Calu3 (cell line): ENCODE data around the gene PNKP. TPM values are rescaled to one million over a fixed set of nuclear protein-coding genes. Genes with fewer than 3 reads are reported as not detected.

Experiments used
- BruUV-seq: library from RNA; stranded (reverse); fragments of 400-500 nt; replicated peaks from 2 replicates; lab custom pipeline; 2021; lab: Mats Ljungman, UMichigan
- CTCF ChIA-PET: fragments of 300-600 bp; sonication (Branson Sonifier 250); formaldehyde crosslinking; loops from one replicate; lab custom pipeline; 2022; ENCODE audit warnings: antibody characterized with exemption; lab: Charles Lee
- DNase-seq: peaks from one replicate; pipeline ENCODE4 v3.0.0; 2022
- H3K27ac Mint-ChIP-seq: one replicate; pipeline ENCODE4 v1.8.0; 2022; ENCODE audit warnings: mixed read lengths; ENCODE audit not compliant: unreplicated experiment
- H3K27me3 Mint-ChIP-seq: one replicate; pipeline ENCODE4 v1.8.0; 2022; ENCODE audit warnings: mixed read lengths; ENCODE audit not compliant: unreplicated experiment
- H3K36me3 Mint-ChIP-seq: one replicate; pipeline ENCODE4 v1.8.0; 2022; ENCODE audit warnings: mild to moderate bottlenecking, moderate library complexity, mixed read lengths; ENCODE audit not compliant: insufficient read depth, unreplicated experiment
- H3K4me1 Mint-ChIP-seq: one replicate; pipeline ENCODE4 v1.8.0; 2022; ENCODE audit warnings: mild to moderate bottlenecking, low read depth, mixed read lengths; ENCODE audit not compliant: unreplicated experiment
- H3K4me3 Mint-ChIP-seq: one replicate; pipeline ENCODE4 v1.8.0; 2022; ENCODE audit warnings: mild to moderate bottlenecking, low read depth, moderate library complexity, mixed read lengths; ENCODE audit not compliant: unreplicated experiment
- H3K9me3 Mint-ChIP-seq: one replicate; pipeline ENCODE4 v1.8.0; 2022; ENCODE audit warnings: low read depth, mixed read lengths; ENCODE audit not compliant: unreplicated experiment
- CTCF ChIP-seq: fragments of 200-600 bp; IDR thresholded peaks from one replicate; pipeline ENCODE4 v1.8.0; 2022; ENCODE audit warnings: antibody characterized with exemption; ENCODE audit not compliant: unreplicated experiment
- intact Hi-C: fragments of 100-400 bp; cut with micrococcal nuclease; formaldehyde crosslinking; loops from one replicate; pipeline ENCODE4 v1.10.0; 2022; ENCODE audit not compliant: unreplicated experiment
- total RNA-seq: library from RNA; stranded (reverse); gene quantifications from 2 replicates; pipeline ENCODE4 v1.2.3, GENCODE V29; 2022

Gene PNKP
- total RNA-seq, 1 experiment from 2014 or later, result 189 TPM

- TF ChIP-seq CTCF, result no peak
- H3K27me3 Mint-ChIP-seq, result peaks cover 17% of the 10 kb centered on the region
- peaks cover 27% of the 10 kb centered on the region for H3K36me3 Mint-ChIP-seq
- peak overlapping the region; percentile 19 for H3K27ac Mint-ChIP-seq
- no TSS peak for BruUV-seq
- no peaks in the 10 kb centered on the region for H3K9me3 Mint-ChIP-seq
- intact Hi-C loops, result no loop called here
- CTCF ChIA-PET, result interaction anchor here (0.7 kb wide), 1 partner anchor 1733 kb away, joined by 10 read pairs; no protein-coding TSS in a partner anchor
- DNase-seq, result no peak
- no peak overlapping the region for H3K4me3 Mint-ChIP-seq
- H3K4me1 Mint-ChIP-seq, result no peaks in the 10 kb centered on the region
Observed at GRCh38 chr19:49890349-49891311, 23.3 kb upstream of the PNKP start.

GRCh38 chr19:49889687-49890348 lies 22.4 kb upstream of the PNKP start:
- Mint-ChIP-seq H3K27me3 (peaks cover 17% of the 10 kb centered on the region), H3K27ac (no peak overlapping the region), H3K9me3 (no peaks in the 10 kb centered on the region), H3K36me3 (peaks cover 27% of the 10 kb centered on the region), H3K4me1 (no peaks in the 10 kb centered on the region), H3K4me3 (no peak overlapping the region)
- no peak for DNase-seq
- intact Hi-C loops, result no loop called here
- no peak for TF ChIP-seq CTCF
- CTCF ChIA-PET, result interaction anchor here (0.7 kb wide), 1 partner anchor 1732 kb away, joined by 10 read pairs; no protein-coding TSS in a partner anchor
- BruUV-seq, result no TSS peak

GRCh38 chr19:49889038-49889686 lies 21.8 kb upstream of the PNKP start:
- Mint-ChIP-seq H3K27me3 (peaks cover 17% of the 10 kb centered on the region), H3K9me3 (no peaks in the 10 kb centered on the region), H3K4me1 (no peaks in the 10 kb centered on the region), H3K27ac (peak overlapping the region; percentile 65), H3K4me3 (no peak overlapping the region), H3K36me3 (peaks cover 23% of the 10 kb centered on the region)
- no peak for DNase-seq
- intact Hi-C loops, result no loop called here
- CTCF ChIA-PET, result no interaction called here
- no TSS peak for BruUV-seq
- TF ChIP-seq CTCF, result no peak

- CTCF ChIA-PET, result interaction anchor here (0.6 kb wide), 1 partner anchor 109 kb away, joined by 5 read pairs; no protein-coding TSS in a partner anchor
- H3K4me1 Mint-ChIP-seq, result no peaks in the 10 kb centered on the region
- no peak for DNase-seq
- BruUV-seq, result no TSS peak
- intact Hi-C loops, result no loop called here
- H3K4me3 Mint-ChIP-seq, result no peak overlapping the region
- no peak for TF ChIP-seq CTCF
- H3K36me3 Mint-ChIP-seq, result peaks cover 23% of the 10 kb centered on the region
- peaks cover 17% of the 10 kb centered on the region for H3K27me3 Mint-ChIP-seq
- no peaks in the 10 kb centered on the region for H3K9me3 Mint-ChIP-seq
- peak overlapping the region; percentile 65 for H3K27ac Mint-ChIP-seq
Observed at GRCh38 chr19:49888510-49888824, 21.1 kb upstream of the PNKP start.
